Measurements from ENCODE around the gene TMEM115.

- TF ChIP-seq CTCF (conservative IDR thresholded peaks at IDR 0.05) (no peak), ZFX (IDR thresholded peaks at IDR 0.05) (no peak)
Observed at GRCh38 chr3:50320853-50321335, 38.4 kb downstream of the TMEM115 start.
